GM12892 (cell line): ENCODE data around the gene NPHS2.

Experiments
- POLR2A ChIP-seq: IDR thresholded peaks from 2 replicates; pipeline ENCODE4 v1.6.1; 2011; ENCODE audit warnings: low read depth, low read length, control low read depth
- POLR2AphosphoS5 ChIP-seq: IDR thresholded peaks from 2 replicates; pipeline ENCODE4 v1.6.1; 2011; ENCODE audit warnings: low read depth, low read length, control low read depth

- no peak for TF ChIP-seq POLR2A
- TF ChIP-seq POLR2AphosphoS5, result no peak
Measured at GRCh38 chr1:179590671-179591070, 14.9 kb upstream of the NPHS2 start.
